ENCODE measurements around the gene IKZF3.

DNA sequence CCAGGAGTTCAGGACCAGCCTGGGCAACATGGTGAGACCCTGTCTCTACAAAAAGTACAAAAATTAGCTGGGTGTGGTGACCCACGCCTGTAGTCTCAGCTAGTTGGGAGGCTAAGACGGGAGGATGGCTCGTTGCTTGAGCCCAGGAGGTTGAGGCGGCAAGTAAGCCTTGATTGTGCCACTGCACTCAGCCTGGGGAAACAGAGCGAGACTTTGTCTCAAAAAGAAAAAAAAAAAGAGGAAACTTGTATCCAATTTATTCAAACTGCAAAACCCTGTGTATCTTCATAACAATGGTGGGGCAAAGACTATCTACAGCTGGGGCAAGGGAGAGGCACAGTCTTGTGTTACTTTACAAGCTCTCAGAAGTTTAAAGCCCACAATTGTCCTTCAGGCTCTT is 104.9 kb downstream of the IKZF3 start:
- TF ChIP-seq, protein P1, sequence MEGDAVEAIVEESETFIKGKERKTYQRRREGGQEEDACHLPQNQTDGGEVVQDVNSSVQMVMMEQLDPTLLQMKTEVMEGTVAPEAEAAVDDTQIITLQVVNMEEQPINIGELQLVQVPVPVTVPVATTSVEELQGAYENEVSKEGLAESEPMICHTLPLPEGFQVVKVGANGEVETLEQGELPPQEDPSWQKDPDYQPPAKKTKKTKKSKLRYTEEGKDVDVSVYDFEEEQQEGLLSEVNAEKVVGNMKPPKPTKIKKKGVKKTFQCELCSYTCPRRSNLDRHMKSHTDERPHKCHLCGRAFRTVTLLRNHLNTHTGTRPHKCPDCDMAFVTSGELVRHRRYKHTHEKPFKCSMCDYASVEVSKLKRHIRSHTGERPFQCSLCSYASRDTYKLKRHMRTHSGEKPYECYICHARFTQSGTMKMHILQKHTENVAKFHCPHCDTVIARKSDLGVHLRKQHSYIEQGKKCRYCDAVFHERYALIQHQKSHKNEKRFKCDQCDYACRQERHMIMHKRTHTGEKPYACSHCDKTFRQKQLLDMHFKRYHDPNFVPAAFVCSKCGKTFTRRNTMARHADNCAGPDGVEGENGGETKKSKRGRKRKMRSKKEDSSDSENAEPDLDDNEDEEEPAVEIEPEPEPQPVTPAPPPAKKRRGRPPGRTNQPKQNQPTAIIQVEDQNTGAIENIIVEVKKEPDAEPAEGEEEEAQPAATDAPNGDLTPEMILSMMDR (IDR thresholded peaks at IDR 0.05), result no peak
- no peak for TF ChIP-seq POLR2A (IDR thresholded peaks at IDR 0.05)
